ENCODE measurements around the gene SCAND1.
A peak's percentile ranks its signal among the peaks of the same experiment; 100 is the strongest.
"Not testable (repeated sequence)": the region's sequence is repeated elsewhere in the genome, so short reads cannot be mapped to it uniquely, and the experiment has no call there.

Gene SCAND1

GRCh38 chr20:35959291-35959690, 5.0 kb upstream of the SCAND1 start:
- not testable (repeated sequence) for DNase-seq (ENCODE audit: low read depth)

DNA sequence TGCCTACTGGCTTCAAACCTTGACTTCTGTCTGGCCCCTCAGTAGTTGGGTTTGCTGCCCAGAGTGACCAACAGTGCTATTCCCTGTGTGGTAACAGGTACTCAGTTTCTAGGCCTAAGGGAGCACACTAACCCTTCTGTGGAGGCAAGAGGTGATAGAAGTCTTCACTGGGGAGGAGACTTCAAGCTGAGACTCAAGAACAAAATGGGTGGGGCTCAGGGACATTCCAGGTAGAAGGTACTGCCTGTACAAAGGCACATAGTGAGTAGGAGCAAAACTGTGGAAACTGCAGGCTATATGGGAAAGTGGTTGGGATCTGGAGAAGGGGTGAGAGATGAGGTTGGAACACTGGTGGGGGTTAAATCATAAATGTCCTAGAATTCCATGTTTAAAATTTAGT, 2.3 kb upstream of the SCAND1 start:
- no peak for DNase-seq (ENCODE audit: low read depth)

DNA sequence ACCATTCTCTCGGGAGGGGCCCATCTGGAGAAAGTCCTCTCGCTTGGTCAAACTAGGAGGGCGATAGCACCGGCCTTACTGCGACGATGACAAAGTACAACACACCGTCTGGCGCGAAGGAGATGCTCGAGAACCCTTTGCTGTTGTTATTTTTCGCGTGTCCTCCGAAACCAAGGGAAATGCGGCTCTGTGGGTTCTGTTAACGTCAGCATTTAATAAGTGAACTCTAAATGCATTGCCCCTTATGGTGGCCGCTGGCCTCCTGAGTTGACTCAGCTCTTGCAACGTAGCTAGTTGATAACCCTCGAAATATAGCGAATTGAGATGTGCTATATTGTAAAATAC, 577 bp upstream of the SCAND1 start:
- no peak for DNase-seq (ENCODE audit: low read depth)

- peak; percentile 39 for DNase-seq (ENCODE audit: low read depth)
Measured at GRCh38 chr20:35953387-35954199, 709 bp downstream of the SCAND1 start.

DNA sequence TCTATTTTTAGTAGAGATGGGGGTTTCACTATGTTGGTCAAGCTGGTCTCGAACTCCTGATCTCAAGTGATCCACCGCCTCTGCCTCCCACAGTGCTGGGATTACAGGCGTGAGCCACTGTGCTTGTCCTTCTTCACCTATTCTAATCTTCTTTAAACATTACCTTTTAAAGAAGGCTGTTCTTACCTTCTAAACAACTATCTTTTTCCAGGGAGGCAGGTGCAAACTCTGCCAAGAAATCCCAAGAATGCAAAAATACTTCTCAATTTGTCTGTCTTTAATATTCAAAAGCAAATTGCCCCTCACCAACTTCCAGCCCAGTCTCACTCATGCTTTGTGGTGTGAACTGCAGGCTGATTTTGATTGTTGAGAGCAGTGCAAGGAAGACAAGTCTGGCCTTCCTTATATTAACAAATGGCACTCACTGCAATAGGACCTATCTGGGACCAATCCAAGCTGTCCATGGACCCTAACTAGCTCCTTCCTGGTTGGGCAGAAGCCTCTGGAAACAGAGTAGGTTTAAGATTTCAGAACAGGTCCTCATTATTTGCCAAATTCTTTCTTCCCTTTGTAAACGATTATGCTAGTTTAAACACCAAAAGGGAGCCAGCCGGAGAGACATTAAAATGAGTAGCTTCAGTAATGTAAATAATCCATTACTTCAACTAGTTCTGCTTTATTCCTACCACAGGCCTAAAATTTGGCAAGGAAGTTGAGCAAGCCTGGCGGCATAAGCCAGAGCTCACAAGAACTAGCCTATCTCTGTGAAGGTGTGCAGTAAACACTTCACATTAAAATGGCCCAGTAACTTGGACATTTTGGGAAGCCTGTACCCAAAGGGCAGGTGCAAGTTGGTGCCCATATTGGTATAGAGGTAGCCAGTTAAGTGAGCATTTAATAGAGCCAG, 1.6 kb downstream of the SCAND1 start:
- no peak for DNase-seq (ENCODE audit: low read depth)

GRCh38 chr20:35952080-35952479, 2.2 kb downstream of the SCAND1 start:
- not testable (repeated sequence) for DNase-seq (ENCODE audit: low read depth)

DNA sequence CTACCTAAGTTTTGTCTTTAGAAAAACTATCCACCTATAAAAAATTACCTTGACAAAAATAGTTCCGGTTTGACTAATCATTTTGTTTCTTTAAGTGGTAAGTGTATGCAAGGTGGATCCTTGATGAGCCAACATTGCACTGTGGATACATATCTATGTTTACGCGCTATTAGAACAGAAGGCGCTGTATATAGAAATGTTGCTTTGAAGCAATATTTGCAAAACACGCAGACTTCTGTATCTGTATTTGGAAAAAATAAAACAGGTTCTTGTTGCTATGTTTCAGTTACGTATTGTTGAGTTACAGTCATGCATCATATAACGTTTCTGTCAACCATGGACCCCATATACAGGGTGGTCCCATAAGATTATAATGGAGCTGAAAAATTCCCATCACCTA, 4.2 kb downstream of the SCAND1 start:
- DNase-seq (ENCODE audit: low read depth) = no peak

DNA sequence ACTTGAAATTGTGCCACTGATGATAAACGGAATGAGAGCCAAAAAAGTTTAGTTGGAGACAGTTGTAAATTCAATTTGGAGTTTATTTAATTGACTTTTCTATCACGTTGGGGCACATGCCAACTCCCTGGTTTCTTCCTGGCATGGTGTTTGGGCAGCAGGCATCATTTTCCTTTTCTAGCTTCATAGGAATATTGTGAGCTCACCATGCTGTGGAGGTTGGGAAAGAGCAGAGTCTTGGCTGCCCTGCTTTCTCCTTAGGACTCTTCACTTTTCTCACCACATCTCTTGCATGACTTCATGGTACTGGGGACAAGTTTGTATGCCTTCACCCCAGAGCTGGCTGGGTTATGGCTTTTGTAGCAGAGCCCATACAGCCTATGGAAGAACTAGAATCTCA, 6.4 kb downstream of the SCAND1 start:
- DNase-seq (ENCODE audit: low read depth) = no peak

DNA sequence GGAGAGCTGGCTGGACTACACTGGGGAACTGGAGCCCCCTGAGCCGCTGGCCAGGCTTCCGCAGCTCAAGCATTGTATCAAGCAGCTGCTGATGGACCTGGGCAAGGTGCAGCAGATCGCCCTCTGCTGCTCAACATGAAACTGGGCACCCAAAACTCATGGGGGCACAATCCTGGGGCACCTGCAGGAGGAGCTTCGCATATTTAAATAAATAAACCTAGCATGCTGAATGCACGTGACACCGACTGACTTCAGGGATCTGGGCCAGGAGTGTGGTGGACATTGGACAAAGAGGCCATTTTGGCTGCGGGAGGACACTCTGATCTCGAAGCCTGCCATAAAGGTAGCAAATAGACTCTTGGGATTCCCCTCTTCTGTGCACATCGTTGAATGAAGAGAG, 6.8 kb downstream of the SCAND1 start:
- DNase-seq (ENCODE audit: low read depth) = no peak

DNA sequence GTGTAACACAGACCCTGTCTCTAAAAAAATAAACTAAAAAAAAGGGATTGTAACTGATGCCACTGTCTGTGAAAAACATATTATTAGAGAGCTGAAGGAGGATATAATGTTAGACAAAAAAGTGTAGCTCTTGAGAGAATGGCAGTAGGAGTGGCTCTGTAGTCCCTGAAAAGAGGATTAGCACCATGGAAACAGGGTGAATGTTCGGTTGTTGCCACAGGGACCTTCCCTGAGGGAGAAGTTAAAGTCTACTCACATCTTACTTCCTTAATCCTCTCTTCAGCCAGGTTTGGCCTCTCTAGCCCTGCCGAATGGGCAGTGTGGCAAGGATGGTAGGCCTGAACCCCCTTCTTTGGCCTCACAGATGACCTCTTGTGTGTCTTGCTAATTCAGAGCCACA, 12.1 kb downstream of the SCAND1 start:
- DNase-seq (ENCODE audit: low read depth) = no peak

DNA sequence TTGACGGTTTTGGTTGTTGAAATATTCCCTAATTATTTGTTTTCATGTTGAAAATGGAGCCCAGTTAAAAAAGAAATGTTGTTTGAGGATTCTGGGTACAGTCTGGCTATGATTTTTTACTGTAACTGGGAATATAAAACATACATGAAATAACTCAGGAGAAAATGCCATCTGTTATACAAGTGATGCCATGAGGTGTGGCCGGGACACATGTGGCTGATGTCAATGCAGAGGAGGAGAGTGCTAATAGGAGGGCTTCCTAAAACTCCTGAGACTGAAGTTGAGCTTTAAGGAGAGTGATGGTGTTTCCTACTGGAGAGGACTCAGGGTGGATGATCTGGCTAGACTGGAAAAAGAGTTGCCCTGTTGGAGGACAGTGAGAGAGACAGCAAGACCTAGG, 12.7 kb downstream of the SCAND1 start:
- DNase-seq (ENCODE audit: low read depth) = no peak

DNA sequence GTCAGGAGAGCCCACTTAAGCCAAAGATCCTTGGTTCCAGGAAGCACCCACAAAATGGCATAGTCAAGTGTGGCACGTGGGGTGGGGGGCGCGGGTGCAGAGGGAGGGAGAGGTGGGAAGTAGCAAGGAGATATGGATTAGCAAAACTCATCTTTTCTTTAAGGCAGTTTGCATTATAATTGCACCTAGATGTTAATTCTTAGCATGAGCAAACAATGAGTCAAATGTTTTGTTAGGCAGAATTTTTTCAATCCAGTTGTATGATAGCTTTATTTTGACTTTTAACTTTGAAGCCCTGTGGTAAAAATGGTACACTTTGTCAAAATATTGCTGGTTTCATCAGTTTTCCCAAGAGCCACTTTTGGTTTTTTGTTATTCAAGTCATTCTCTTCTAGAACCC, 15.0 kb downstream of the SCAND1 start:
- DNase-seq (ENCODE audit: low read depth) = no peak

DNA sequence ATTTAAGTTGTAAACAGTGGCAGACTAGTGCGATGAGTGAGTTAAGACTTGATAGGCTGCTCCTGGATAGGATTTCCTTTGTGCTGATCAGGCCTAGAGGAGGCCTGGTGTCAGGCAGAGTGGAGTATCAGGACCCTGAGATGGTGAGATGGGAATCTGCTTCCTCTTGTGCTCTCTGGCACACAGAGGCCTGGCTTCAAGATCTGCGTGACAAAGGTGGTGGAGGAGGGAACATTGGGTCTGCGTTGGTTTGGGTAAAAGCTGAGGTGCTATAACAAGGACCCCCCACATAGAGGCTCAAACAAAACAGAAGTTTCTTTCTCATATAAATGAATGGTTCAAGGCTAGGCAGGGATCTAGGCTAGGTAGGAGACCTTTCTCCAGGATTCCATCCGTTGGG, 20.3 kb downstream of the SCAND1 start:
- no peak for DNase-seq (ENCODE audit: low read depth)

DNA sequence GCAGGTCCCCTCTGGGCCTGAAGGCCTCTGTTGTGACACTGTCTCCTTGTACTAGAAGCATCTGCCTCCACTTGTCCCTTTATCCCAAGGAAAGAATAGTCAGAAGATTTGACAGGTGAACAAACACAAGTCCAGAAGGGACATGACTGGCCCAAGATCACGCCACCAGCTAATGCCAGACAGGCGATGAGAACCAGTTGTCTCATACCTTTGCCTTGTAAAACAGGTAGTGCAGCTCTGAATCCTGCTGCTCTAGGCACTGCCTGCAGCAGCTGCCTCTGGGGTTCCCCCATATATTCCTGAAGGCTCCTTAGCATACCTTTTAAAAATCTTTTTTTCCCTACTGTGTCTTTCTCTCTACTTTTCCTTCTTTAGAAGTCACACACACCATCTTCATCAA, 25.0 kb downstream of the SCAND1 start:
- DNase-seq (ENCODE audit: low read depth) = no peak

GRCh38 chr20:35920523-35920922, 33.8 kb downstream of the SCAND1 start:
- DNase-seq (ENCODE audit: low read depth) = no peak

- DNase-seq (ENCODE audit: low read depth) = no peak
Measured at GRCh38 chr20:35918021-35918420, 36.3 kb downstream of the SCAND1 start.

DNA sequence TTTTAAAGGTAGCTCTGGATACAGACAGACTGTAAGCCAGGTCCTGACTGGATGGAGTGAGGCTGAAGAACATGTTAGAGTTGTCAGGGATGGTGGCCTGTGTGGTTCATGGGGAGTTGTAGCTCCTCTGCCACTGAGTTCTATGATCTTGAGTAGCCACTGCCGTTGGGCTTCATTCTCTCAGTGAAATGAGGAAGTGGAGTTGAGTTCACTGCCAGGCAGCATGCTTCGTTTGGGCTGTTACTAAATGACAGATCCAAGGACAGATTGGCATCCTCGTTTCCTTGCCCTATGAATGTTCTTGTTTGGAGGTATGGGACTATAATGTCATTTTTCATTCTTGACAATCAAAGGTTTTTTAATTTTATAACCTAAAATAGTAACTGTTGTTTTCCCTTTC, 37.2 kb downstream of the SCAND1 start:
- no peak for DNase-seq (ENCODE audit: low read depth)

DNA sequence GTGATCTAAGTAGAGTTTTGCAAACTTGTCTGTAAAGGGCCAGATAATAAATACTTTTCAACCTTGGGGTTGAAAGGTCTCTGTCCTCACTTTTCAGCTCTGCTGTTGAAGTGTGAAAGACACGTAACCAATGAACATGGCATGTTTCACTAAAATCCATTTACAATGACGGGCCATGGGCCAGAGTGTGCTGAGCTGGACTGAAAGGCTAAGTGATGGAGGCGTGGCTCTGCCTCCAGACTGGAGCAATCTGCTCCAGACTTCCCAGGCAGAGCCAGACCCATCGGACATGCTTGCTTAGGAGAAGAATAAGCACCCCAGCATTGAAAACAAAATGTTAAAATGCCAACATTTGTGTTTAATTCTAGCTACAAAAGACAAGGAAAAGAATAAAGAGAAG, 41.4 kb downstream of the SCAND1 start:
- no peak for DNase-seq (ENCODE audit: low read depth)

GRCh38 chr20:35910254-35910653, 44.0 kb downstream of the SCAND1 start:
- no peak for DNase-seq (ENCODE audit: low read depth)

GRCh38 chr20:35909796-35910195, 44.5 kb downstream of the SCAND1 start:
- DNase-seq (ENCODE audit: low read depth) = no peak

DNA sequence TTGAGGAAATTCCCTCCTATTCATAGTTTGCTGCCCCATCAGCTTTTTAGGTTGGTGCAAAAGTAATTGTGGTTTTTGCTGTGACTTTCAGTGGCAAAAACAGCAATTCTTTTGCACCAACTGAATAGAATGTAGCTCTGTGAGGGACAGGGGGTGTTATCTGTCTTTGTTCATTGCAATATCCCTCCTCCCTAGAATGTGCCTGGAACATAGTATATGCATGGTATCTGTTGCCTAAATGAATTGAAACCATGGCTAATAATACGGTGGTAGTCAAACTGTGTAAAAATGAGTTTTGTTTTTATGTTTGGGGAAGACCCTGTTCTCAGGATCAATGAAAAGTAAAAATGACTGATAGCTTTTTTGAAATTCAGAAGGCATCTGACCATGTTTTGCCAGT, 45.1 kb downstream of the SCAND1 start:
- no peak for DNase-seq (ENCODE audit: low read depth)

GRCh38 chr20:35908007-35908406, 46.3 kb downstream of the SCAND1 start:
- no peak for DNase-seq (ENCODE audit: low read depth)

- no peak for DNase-seq (ENCODE audit: low read depth)
Measured at GRCh38 chr20:35907017-35907701, 47.1 kb downstream of the SCAND1 start.

Data from activated gamma-delta T cell treated with anti-CD3 and anti-CD28 coated beads, Interleukin-2, amount 50 U/mL, for 16 hours (primary cell).